Tibial nerve (tissue), 4 donors: Measurements from ENCODE around the gene NOP53.

ENCODE experiments used
- CTCF ChIP-seq, 5 experiments: fragments of 200-600 bp in 3 of 5; fragments of 450-650 bp in 2 of 5; sonication (generic) in 3 of 5; IDR thresholded peaks; one replicate each; pipeline ENCODE4 v1.5.1; 2016 to 2019; ENCODE audit warnings: antibody characterized with exemption in 5 of 5, mild to moderate bottlenecking in 3 of 5, moderate library complexity in 2 of 5
- EP300 ChIP-seq, 2 donors: sonication (generic); formaldehyde crosslinking; IDR thresholded peaks; one replicate each; pipeline ENCODE4 v1.6.1; 2017; ENCODE audit warnings: antibody characterized with exemption in 2 of 2, mild to moderate bottlenecking in 1 of 2
- POLR2A ChIP-seq, 2 donors: fragments of 450-650 bp; IDR thresholded peaks; one replicate each; pipeline ENCODE4 v1.6.1; 2017; ENCODE audit warnings: antibody characterized with exemption in 2 of 2, mild to moderate bottlenecking in 2 of 2, moderate library complexity in 2 of 2

GRCh38 chr19:47729468-47729798, 15.9 kb upstream of the NOP53 start:
- TF ChIP-seq CTCF (IDR thresholded peaks at IDR 0.05), result no peak
- no peak for TF ChIP-seq POLR2A (IDR thresholded peaks at IDR 0.05)
- TF ChIP-seq EP300 (IDR thresholded peaks at IDR 0.05), result no peak
